SU-DHL-6 (cell line): Measurements from ENCODE around the gene ATP1B3.

Source experiments
- H2AFZ ChIP-seq: fragments of 200-600 bp; sonication (generic); 2 replicates; pipeline ENCODE4 v1.6.1; 2014; ENCODE audit warnings: low read depth, mild to moderate bottlenecking, moderate library complexity, mixed read lengths, antibody characterized with exemption, low read length; ENCODE audit not compliant: severe bottlenecking
- H3F3A ChIP-seq: fragments of 200-600 bp; shearing (Covaris generic); 2 replicates; pipeline ENCODE4 v1.6.0; 2016; ENCODE audit warnings: antibody characterized with exemption, mild to moderate bottlenecking; ENCODE audit not compliant: insufficient read depth
- H3K27ac ChIP-seq: fragments of 200-600 bp; sonication (generic); 2 replicates; pipeline ENCODE4 v1.5.1; 2016; ENCODE audit warnings: low read depth, mild to moderate bottlenecking, low read length, moderate library complexity, mixed read lengths
- H3K27me3 ChIP-seq: fragments of 200-600 bp; sonication (generic), shearing (Covaris generic); 2 replicates; pipeline ENCODE4 v1.6.0; 2014; ENCODE audit warnings: mild to moderate bottlenecking, low read length
- H3K36me3 ChIP-seq: fragments of 200-600 bp; sonication (generic); 2 replicates; pipeline ENCODE4 v1.6.1; 2014; ENCODE audit warnings: mild to moderate bottlenecking, low read length, mixed read lengths
- H3K4me2 ChIP-seq: fragments of 300-600, 200-600 bp; shearing (Covaris generic), sonication (generic); 2 replicates; pipeline ENCODE4 v1.6.0; 2014; ENCODE audit warnings: low read length, low read depth, mild to moderate bottlenecking; ENCODE audit not compliant: poor library complexity, severe bottlenecking
- H3K4me3 ChIP-seq: fragments of 200-600 bp; sonication (generic); 2 replicates; pipeline ENCODE4 v1.5.1; 2014; ENCODE audit warnings: antibody characterized with exemption, low read length, mild to moderate bottlenecking, mixed read lengths; ENCODE audit not compliant: insufficient read depth, poor library complexity, severe bottlenecking
- H3K79me2 ChIP-seq: fragments of 200-600 bp; sonication (generic); 2 replicates; pipeline ENCODE4 v1.6.1; 2014; ENCODE audit warnings: mild to moderate bottlenecking, low read length, moderate library complexity; ENCODE audit not compliant: insufficient read depth
- H3K9ac ChIP-seq: fragments of 200-600 bp; sonication (generic); 2 replicates; pipeline ENCODE4 v1.7.0; 2014; ENCODE audit warnings: mild to moderate bottlenecking, low read length
- H3K9me2 ChIP-seq: fragments of 200-600 bp; sonication (generic); replicated peaks from 2 replicates; pipeline ENCODE4 v1.6.1; 2014; ENCODE audit warnings: low read length; ENCODE audit not compliant: insufficient read depth
- H3K9me3 ChIP-seq: fragments of 200-600 bp; sonication (generic); 2 replicates; pipeline ENCODE4 v1.6.1; 2014; ENCODE audit warnings: low read length, mixed read lengths; ENCODE audit not compliant: insufficient read depth
- H4K20me1 ChIP-seq: fragments of 200-600 bp; sonication (generic); 2 replicates; pipeline ENCODE4 v1.6.1; 2014; ENCODE audit warnings: low read depth, mild to moderate bottlenecking, antibody characterized with exemption, low read length, moderate library complexity, mixed read lengths
- EZH2phosphoT487 ChIP-seq: fragments of 200-600 bp; sonication (generic), shearing (Covaris generic); conservative IDR thresholded peaks from 2 replicates; pipeline ENCODE4 v1.6.1; 2018; ENCODE audit warnings: mild to moderate bottlenecking, antibody characterized with exemption, low read length, moderate library complexity, mixed read lengths
- TF ChIP-seq, protein P1 (sequence below): fragments of 200-600 bp; sonication (generic); IDR thresholded peaks from one replicate; pipeline ENCODE4 v1.5.1; 2017; ENCODE audit warnings: antibody characterized with exemption, mild to moderate bottlenecking, low read length, moderate library complexity; ENCODE audit not compliant: insufficient read depth, poor library complexity, severe bottlenecking

Gene ATP1B3

DNA sequence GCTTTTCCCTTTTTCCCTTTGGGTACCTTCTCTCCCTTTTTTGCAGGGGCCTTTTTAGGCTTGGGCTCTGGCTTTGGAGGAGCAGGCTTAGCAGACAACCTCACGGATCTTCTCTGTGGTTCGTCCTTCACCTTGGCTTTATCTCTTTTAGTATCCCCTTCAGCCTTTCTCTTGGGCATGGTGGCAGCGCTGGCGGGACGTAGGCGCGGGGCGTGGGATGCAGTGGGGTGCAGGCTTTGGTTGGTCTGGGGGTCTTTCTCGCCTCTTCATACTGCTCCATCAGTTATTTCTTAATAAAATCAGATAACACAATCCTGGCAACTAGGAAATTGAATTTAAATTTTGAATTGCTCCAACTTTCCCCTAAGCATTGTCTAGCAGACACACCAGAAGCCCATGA lies 11.3 kb upstream of the ATP1B3 start:
- H3K27me3 ChIP-seq, result no peaks in the 10 kb centered on the region
- H3F3A ChIP-seq, result no peaks in the 10 kb centered on the region
- H3K27ac ChIP-seq, result no peak overlapping the region
- H2AFZ ChIP-seq, result no peak overlapping the region
- no peak overlapping the region for H3K4me2 ChIP-seq
- TF ChIP-seq, protein P1, sequence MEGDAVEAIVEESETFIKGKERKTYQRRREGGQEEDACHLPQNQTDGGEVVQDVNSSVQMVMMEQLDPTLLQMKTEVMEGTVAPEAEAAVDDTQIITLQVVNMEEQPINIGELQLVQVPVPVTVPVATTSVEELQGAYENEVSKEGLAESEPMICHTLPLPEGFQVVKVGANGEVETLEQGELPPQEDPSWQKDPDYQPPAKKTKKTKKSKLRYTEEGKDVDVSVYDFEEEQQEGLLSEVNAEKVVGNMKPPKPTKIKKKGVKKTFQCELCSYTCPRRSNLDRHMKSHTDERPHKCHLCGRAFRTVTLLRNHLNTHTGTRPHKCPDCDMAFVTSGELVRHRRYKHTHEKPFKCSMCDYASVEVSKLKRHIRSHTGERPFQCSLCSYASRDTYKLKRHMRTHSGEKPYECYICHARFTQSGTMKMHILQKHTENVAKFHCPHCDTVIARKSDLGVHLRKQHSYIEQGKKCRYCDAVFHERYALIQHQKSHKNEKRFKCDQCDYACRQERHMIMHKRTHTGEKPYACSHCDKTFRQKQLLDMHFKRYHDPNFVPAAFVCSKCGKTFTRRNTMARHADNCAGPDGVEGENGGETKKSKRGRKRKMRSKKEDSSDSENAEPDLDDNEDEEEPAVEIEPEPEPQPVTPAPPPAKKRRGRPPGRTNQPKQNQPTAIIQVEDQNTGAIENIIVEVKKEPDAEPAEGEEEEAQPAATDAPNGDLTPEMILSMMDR, result no peak
- TF ChIP-seq EZH2phosphoT487, result no peak
- H3K9me3 ChIP-seq, result no peaks in the 10 kb centered on the region
- H3K36me3 ChIP-seq, result no peaks in the 10 kb centered on the region
- H3K79me2 ChIP-seq, result no peaks in the 10 kb centered on the region
- no peak overlapping the region for H3K4me3 ChIP-seq
- no peaks in the 10 kb centered on the region for H3K9me2 ChIP-seq
- no peaks in the 10 kb centered on the region for H4K20me1 ChIP-seq
- H3K9ac ChIP-seq, result no peak overlapping the region

DNA sequence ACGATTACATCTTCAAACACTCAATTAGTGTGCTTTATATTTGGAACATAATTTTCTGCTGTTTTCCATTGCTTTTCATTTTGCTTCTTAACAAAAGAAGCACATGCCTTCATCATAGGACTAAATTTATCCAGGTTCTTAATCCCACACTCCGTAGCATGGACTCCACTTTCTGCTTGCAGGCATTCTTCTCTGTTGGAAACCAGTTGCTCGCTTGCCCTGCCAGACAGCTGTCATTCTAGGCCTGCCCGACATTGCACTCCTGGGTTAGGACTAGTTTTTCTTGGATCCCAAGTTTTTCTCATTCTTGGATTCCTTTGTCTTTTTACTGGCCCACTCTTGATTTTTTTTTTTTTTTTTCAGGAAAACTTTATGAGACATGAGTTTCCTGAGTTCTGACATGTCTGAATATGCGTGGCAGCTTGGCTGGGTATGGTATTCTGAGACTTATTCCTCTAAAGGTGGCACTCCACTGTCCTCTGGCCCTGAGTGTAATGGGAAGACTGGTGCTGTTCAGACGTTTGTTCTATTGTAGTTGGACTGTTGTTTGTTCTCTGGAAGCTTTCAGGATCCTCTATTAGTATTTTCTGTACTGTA lies 6.3 kb upstream of the ATP1B3 start:
- no peaks in the 10 kb centered on the region for H3K27me3 ChIP-seq
- H3K9me3 ChIP-seq, result no peaks in the 10 kb centered on the region
- no peaks in the 10 kb centered on the region for H3K9me2 ChIP-seq
- H3F3A ChIP-seq, result no peaks in the 10 kb centered on the region
- no peak overlapping the region for H2AFZ ChIP-seq
- H3K9ac ChIP-seq, result no peak overlapping the region
- H3K36me3 ChIP-seq, result no peaks in the 10 kb centered on the region
- no peak overlapping the region for H3K4me3 ChIP-seq
- no peaks in the 10 kb centered on the region for H4K20me1 ChIP-seq
- no peak overlapping the region for H3K27ac ChIP-seq
- H3K4me2 ChIP-seq, result no peak overlapping the region
- TF ChIP-seq, protein P1, result no peak
- TF ChIP-seq EZH2phosphoT487, result no peak
- H3K79me2 ChIP-seq, result no peaks in the 10 kb centered on the region

DNA sequence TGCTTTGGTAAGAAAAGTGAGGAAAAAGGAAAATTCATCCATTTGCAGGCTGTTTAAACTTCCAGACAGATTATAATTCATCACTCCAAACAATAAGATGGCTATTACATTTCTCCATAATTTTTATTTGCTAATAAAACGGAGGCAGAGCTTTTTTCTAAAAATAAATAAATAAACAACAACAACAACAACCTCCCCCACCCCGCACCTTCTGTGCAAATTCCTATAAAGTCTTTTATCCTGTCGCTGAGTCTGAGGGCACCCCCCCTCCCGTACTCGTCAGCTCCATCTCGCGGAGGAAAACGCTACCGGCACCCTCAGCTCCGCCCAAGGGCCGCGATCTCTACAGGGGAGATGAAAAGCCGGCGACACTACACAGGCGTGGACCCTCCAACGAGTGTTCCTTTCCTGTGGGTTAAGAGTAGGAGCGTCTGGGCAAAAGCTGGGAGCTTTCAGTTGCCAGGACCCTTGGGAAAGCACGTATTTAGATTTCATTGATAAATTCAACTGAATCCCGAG lies 1.0 kb upstream of the ATP1B3 start:
- Histone ChIP-seq H3K27ac (peak overlapping the region; percentile 96), H3K27me3 (no peaks in the 10 kb centered on the region), H2AFZ (peak overlapping the region; percentile 73), H3K9me2 (no peaks in the 10 kb centered on the region), H3K4me2 (peak overlapping the region; percentile 70), H3K9ac (peak overlapping the region; percentile 96), H3F3A (peaks cover 9% of the 10 kb centered on the region; the same call in 1 of the 2 replicates), H3K79me2 (peaks cover 39% of the 10 kb centered on the region), H3K4me3 (peak overlapping the region; percentile 54), H4K20me1 (0 out of 2 replicates have a peak, but pooled peaks cover 4% of the 10 kb centered on the region), H3K9me3 (no peaks in the 10 kb centered on the region), H3K36me3 (peaks cover 6% of the 10 kb centered on the region; the same call in 1 of the 2 replicates)
- TF ChIP-seq, protein P1, result peak; percentile 84
- TF ChIP-seq EZH2phosphoT487, result no peak
